ENCODE data around the gene BTK.
"Not testable (repeated sequence)": the region's sequence is repeated elsewhere in the genome, so short reads cannot be mapped to it uniquely, and the experiment has no call there.

The BTK gene

GRCh38 chrX:101334310-101334709 is 51.7 kb downstream of the BTK start:
- not testable (repeated sequence) for DNase-seq

GRCh38 chrX:101326600-101326999 is 59.4 kb downstream of the BTK start:
- DNase-seq: not testable (repeated sequence)

GRCh38 chrX:101303790-101304189 is 82.2 kb downstream of the BTK start:
- no peak for DNase-seq

Data from CD4-positive, alpha-beta T cell treated with Interleukin-6 for 4 hours (primary cell).